BLaER1 treated with 17β-estradiol and CSF1 and Interleukin-3, amounts not matched to agents 10 nM and 100 nM (cell line): ENCODE data around the gene ZNF584.
"Not testable (repeated sequence)": the region's sequence is repeated elsewhere in the genome, so short reads cannot be mapped to it uniquely, and the experiment has no call there.

Source experiments
- H3K27ac ChIP-seq, 11 experiments: shearing (Covaris generic); formaldehyde crosslinking; 2 replicates each; pipeline ENCODE4 v1.8.1; 2022
- H3K27me3 ChIP-seq, 11 experiments: shearing (Covaris generic); formaldehyde crosslinking; 2 replicates each; pipeline ENCODE4 v1.8.1; 2022
- H3K36me3 ChIP-seq, 11 experiments: shearing (Covaris generic); formaldehyde crosslinking; 2 replicates each; pipeline ENCODE4 v1.8.1; 2022
- H3K4me1 ChIP-seq, 10 experiments: shearing (Covaris generic); formaldehyde crosslinking; 2 replicates each; pipeline ENCODE4 v1.8.1; 2022
- H3K4me2 ChIP-seq, 11 experiments: shearing (Covaris generic); formaldehyde crosslinking; 2 replicates each; pipeline ENCODE4 v1.8.1; 2022
- H3K4me3 ChIP-seq, 10 experiments: shearing (Covaris generic); formaldehyde crosslinking; 2 replicates each; pipeline ENCODE4 v1.8.1; 2022
- H3K9ac ChIP-seq, 11 experiments: shearing (Covaris generic); formaldehyde crosslinking; 2 replicates each; pipeline ENCODE4 v1.8.1; 2022
- H3K9me3 ChIP-seq, 11 experiments: shearing (Covaris generic); formaldehyde crosslinking; replicated peaks in 1 of 11; 2 replicates each; pipeline ENCODE4 v1.8.1; 2022
- H4K20me1 ChIP-seq, 11 experiments: shearing (Covaris generic); formaldehyde crosslinking; 2 replicates each; pipeline ENCODE4 v1.8.1; 2022
- Cebpa-rat ChIP-seq, 11 experiments: shearing (Covaris generic); IDR thresholded peaks; 2 replicates each; pipeline ENCODE4 v1.8.1; 2022

Gene ZNF584

DNA sequence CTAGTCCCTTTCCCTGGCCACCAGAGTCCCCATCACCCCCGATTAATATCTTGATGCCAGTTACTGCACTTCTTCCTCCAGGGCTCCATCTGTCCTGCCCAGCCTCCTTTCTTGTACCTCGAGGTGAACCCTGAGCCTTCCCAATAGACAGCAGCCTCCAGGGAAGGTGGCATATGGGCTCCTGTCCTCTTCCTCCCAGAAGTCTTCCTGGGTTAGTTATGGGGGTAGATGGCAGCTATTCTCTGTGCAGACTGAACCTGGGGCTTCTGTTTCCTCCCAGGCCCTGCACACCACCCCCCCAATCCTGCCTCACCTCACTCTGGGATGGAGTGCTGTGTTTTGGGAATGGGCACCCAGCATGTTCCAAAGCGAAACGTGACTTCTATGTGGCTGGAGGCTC is 10.4 kb upstream of the ZNF584 start:
- TF ChIP-seq Cebpa-rat (IDR thresholded peaks at IDR 0.05), result no peak
- Histone ChIP-seq H3K4me2 (no peak overlapping the region), H3K27me3 (peaks cover 0 to 16% (median 7%) of the 10 kb centered on the region in 11 experiments; a peak in 12 of 22 replicates), H3K36me3 (peaks cover 24 to 42% (median 32%) of the 10 kb centered on the region in 11 experiments), H3K4me3 (no peak overlapping the region), H3K9ac (0 out of 22 replicates have a peak overlapping the region, but pooled peaks of 1 of the 11 experiments have one; percentile 4), H3K9me3 (no peaks in the 10 kb centered on the region), H3K4me1 (peaks cover 13 to 23% (median 18%) of the 10 kb centered on the region in 10 experiments), H4K20me1 (peaks cover 18 to 52% (median 46%) of the 10 kb centered on the region in 11 experiments; a peak in 21 of 22 replicates), H3K27ac (no peak overlapping the region)

DNA sequence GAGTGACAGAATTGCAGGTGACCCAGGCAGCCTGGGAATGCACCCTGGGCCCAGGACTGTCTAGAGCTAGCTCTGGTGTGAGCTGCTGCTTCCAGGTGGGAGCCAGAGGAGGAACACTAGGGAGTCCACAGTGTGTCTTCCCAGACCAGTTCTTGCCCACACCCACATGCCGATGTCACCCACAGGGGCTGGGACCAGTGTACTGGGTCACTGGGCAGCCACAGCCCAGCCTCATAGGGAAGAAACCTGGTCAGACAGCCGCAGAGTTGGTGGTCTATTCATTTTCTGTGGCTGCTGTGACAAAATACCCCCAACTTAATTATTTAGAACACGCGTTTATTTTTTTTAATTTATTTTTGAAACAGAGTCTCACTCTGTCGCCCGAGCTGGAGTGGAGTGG is 9.9 kb upstream of the ZNF584 start:
- no peak overlapping the region for H3K4me2 ChIP-seq
- H3K9ac ChIP-seq, result no peak overlapping the region
- no peaks in the 10 kb centered on the region for H3K9me3 ChIP-seq
- H4K20me1 ChIP-seq, result peaks cover 14 to 48% (median 41%) of the 10 kb centered on the region in 11 experiments; a peak in 21 of 22 replicates
- peaks cover 13 to 23% (median 18%) of the 10 kb centered on the region in 10 experiments for H3K4me1 ChIP-seq
- H3K27ac ChIP-seq, result no peak overlapping the region
- H3K36me3 ChIP-seq, result peaks cover 20 to 37% (median 28%) of the 10 kb centered on the region in 11 experiments
- peaks cover 0 to 16% (median 7%) of the 10 kb centered on the region in 11 experiments; a peak in 12 of 22 replicates for H3K27me3 ChIP-seq
- H3K4me3 ChIP-seq, result no peak overlapping the region
- TF ChIP-seq Cebpa-rat (IDR thresholded peaks at IDR 0.05), result no peak

DNA sequence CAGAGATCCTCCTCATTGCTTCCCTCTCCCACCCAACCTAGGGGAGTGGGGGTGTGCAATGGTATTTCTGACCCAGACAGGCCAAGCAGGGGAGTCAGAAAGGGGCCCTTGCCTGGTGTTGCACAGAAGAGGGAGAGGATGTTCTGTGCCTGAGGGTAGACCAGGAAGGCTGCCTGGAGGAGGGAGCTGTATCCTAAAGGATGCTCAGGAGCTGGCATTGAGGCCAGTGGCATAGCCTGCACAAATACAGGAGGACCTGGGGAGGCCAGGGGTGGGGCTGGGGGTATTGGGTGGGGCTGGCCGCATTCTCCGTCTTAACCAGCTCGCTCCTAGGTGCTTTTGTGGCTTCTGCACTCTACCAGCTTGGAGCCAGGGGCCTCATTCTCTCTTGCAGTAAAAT is 8.5 kb upstream of the ZNF584 start:
- H3K36me3 ChIP-seq, result peaks cover 6 to 24% (median 14%) of the 10 kb centered on the region in 11 experiments
- peaks cover 13 to 23% (median 18%) of the 10 kb centered on the region in 10 experiments for H3K4me1 ChIP-seq
- H3K4me2 ChIP-seq, result no peak overlapping the region
- no peak overlapping the region for H3K9ac ChIP-seq
- no peak for TF ChIP-seq Cebpa-rat (IDR thresholded peaks at IDR 0.05)
- peaks cover 0 to 16% (median 7%) of the 10 kb centered on the region in 11 experiments; a peak in 12 of 22 replicates for H3K27me3 ChIP-seq
- no peak overlapping the region for H3K4me3 ChIP-seq
- H3K27ac ChIP-seq, result no peak overlapping the region
- no peaks in the 10 kb centered on the region; a peak in 1 of 22 replicates for H3K9me3 ChIP-seq
- H4K20me1 ChIP-seq, result peaks cover under 1 to 34% (median 28%) of the 10 kb centered on the region in 11 experiments; a peak in 21 of 22 replicates

DNA sequence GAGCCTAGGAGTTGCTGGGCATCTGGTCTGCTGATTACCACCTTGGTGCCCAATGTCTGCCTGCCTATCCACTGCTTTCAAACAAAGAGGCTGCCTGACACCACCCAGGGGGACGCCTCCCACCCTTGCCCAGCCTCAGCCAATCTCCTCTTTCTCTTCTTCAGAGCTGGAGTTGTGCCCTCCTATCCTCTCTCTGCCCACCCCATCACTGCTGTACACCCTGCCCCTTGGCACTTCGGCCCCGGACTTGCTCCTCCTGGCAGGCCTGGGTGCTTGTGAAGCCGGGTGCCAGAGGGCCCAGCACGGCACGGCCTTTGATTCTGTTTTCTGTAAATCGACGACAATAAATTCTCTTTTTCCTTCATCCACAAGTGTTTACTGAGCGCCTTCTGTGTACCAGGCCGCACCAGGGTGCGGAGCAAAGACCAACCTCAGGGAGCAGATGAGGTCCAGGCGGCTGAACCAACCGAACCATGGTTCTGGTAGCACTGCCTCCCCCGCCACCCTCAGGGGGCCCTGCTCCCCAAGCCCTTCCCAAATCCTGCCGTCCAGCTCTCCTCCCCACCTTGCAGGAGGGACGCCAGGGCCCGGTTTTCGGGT is 8.0 kb upstream of the ZNF584 start:
- TF ChIP-seq Cebpa-rat (IDR thresholded peaks at IDR 0.05), result no peak
- peak overlapping the region in 2 of 10 experiments; percentile 18 to 67; a peak in 1 of 20 replicates for H3K4me3 ChIP-seq
- H3K4me2 ChIP-seq, result peak overlapping the region; percentile 52 to 90 (median 74)

DNA sequence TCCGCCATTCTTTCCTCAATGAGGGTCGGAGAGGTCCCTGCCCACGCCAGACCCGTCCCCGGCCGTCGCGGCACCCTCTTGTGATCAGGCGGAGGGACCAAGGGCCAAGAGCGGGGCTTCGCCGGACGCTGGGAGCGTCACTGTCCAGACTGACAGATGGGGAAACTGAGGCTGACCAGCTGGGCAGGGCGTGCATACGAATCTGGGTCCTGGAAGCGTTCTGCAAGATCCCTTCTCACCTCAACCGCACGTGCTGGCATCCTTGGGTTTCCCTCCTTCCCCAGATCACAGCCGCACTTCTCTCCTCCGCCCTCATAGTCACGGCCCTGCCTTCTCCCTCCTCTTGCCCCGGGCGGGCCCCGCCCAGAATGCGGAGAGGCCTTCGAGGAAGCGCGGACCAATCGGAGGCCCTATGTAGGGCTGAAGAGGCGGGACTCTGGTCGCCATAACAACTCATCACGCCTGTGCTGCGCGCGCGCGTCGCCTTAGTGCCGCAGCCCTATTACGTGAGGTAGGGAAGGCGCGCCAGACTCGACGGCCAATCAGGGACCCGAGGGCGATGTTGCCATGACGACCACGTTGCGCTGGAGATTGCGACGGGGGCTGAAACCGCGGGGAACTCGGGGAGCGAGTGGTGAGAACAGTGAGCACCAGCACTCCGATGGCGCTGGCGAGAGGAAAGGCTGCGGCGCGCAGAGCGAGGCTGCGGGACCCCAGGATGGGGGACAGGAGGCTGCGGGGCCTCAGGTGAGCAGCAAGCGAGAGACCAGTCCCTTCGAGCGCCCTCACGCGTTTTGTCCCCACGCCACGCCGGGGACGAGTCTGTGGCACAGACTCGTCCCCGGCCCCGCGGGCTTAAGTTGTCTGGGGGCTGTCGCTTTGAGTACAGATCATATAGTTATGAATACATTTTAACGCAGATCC is 7.3 kb upstream of the ZNF584 start:
- no peaks in the 10 kb centered on the region; a peak in 1 of 22 replicates for H3K9me3 ChIP-seq
- peak overlapping the region; percentile 71 to 85 (median 80) for H3K9ac ChIP-seq
- peaks cover 13 to 23% (median 18%) of the 10 kb centered on the region in 10 experiments for H3K4me1 ChIP-seq
- peak in 1 of 11 experiments; percentile 59; a peak in 1 of 22 replicates for TF ChIP-seq Cebpa-rat (IDR thresholded peaks at IDR 0.05)
- H3K4me2 ChIP-seq, result peak overlapping the region; percentile 75 to 91 (median 84)
- peaks cover 0 to 7% (median 1%) of the 10 kb centered on the region in 11 experiments; a peak in 10 of 22 replicates for H3K27me3 ChIP-seq
- peaks cover 0 to 11% (median 1%) of the 10 kb centered on the region in 11 experiments; a peak in 8 of 22 replicates for H3K36me3 ChIP-seq
- H3K4me3 ChIP-seq, result peak overlapping the region; percentile 67 to 78 (median 70)
- peaks cover 0 to 21% (median 15%) of the 10 kb centered on the region in 11 experiments; a peak in 13 of 22 replicates for H4K20me1 ChIP-seq
- peak overlapping the region; percentile 41 to 77 (median 64); a peak in 20 of 22 replicates for H3K27ac ChIP-seq

More for the DNA sequence above, 8.0 kb upstream of the ZNF584 start:
- Histone ChIP-seq H3K9me3 (no peaks in the 10 kb centered on the region; a peak in 1 of 22 replicates), H3K36me3 (peaks cover 1 to 19% (median 9%) of the 10 kb centered on the region in 11 experiments; a peak in 17 of 22 replicates), H3K27me3 (peaks cover 0 to 13% (median 7%) of the 10 kb centered on the region in 11 experiments; a peak in 12 of 22 replicates), H3K4me1 (peaks cover 13 to 23% (median 18%) of the 10 kb centered on the region in 10 experiments), H4K20me1 (peaks cover 0 to 29% (median 23%) of the 10 kb centered on the region in 11 experiments; a peak in 19 of 22 replicates), H3K27ac (peak overlapping the region in 4 of 11 experiments; percentile 17 to 47 (median 34); a peak in 4 of 22 replicates), H3K9ac (peak overlapping the region in 5 of 11 experiments; percentile 9 to 46 (median 31); a peak in 4 of 22 replicates)

DNA sequence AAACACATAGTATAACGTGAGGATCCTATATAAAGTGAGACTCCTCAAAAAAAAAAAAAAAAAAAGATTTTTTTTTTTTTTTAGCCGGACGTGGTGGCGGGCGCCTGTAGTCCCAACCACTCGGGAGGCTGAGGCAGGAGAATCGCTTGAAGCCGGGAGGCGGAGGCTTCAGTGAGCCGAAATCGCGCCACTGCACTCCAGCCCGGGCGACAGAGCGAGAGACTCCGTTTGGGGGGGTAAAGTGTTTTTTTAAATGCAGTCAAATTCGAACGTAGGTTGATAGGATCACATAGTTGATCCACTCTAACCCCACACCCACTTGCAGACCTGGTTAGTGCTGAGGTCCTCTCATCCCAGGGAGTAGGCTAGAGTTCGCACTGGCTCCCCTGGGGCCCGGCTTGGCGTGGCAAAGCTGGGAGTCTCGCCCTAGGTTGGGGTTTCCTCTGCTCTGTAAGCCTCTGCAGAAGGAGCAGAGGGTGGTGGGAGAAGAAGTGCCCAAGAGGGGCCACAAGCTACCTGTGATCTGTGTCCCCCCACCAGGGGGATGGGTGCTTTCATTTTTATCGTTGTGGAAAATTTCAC is 6.5 kb upstream of the ZNF584 start:
- Histone ChIP-seq H3K27ac (peak overlapping the region; percentile 41 to 77 (median 64); a peak in 20 of 22 replicates), H4K20me1 (peaks cover 0 to 16% (median 9%) of the 10 kb centered on the region in 11 experiments; a peak in 11 of 22 replicates), H3K27me3 (no peaks in the 10 kb centered on the region), H3K4me1 (peaks cover 18 to 29% (median 24%) of the 10 kb centered on the region in 10 experiments), H3K9me3 (no peaks in the 10 kb centered on the region; a peak in 1 of 22 replicates), H3K4me2 (peak overlapping the region; percentile 68 to 91 (median 83)), H3K36me3 (peaks cover 0 to 7% (median 0%) of the 10 kb centered on the region in 11 experiments; a peak in 4 of 22 replicates), H3K4me3 (peak overlapping the region; percentile 67 to 78 (median 70)), H3K9ac (peak overlapping the region; percentile 71 to 85 (median 80))
- TF ChIP-seq Cebpa-rat (IDR thresholded peaks at IDR 0.05), result no peak

DNA sequence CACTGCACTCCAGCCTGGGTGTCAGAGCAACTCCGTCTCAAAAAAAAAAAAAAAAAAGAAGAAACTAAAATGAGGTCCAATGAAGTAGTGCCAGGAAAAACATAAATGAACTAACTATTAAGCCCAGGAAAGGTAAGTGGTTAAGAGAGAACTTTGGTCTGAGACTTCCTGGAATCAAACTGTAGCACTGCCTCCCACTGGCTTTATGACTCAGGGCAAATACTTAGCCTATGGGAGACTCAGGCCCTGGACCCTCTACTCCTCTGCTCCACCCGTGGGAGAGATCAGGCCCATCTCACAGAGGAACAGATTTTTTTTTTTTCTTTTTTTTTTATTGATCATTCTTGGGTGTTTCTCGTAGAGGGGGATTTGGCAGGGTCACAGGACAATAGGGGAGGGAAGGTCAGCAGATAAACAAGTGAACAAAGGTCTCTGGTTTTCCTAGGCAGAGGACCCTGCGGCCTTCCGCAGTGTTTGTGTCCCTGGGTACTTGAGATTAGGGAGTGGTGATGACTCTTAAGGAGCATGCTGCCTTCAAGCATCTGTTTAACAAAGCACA is 4.5 kb upstream of the ZNF584 start:
- H4K20me1 ChIP-seq, H3K27ac ChIP-seq: not testable (repeated sequence)

More for the DNA sequence above, 4.5 kb upstream of the ZNF584 start:
- H3K9me3 ChIP-seq, H3K4me2 ChIP-seq, H3K4me3 ChIP-seq, H3K9ac ChIP-seq, H3K36me3 ChIP-seq, H3K27me3 ChIP-seq: not testable (repeated sequence)
- H3K4me1 ChIP-seq, result peaks cover 26 to 38% (median 33%) of the 10 kb centered on the region in 10 experiments
